ENCODE results near the gene NUDT8.

NUDT8 gene

GRCh38 chr11:67616431-67617242 is 13.1 kb downstream of the NUDT8 start:
- DNase-seq = no peak
- Histone ChIP-seq H3K4me1 (ENCODE audit: control insufficient read depth, insufficient read depth, low read length, poor library complexity, severe bottlenecking) (peaks cover 21% of the 10 kb centered on the region), H3K36me3 (ENCODE audit: control insufficient read depth, insufficient read depth, low read length) (peaks cover 9% of the 10 kb centered on the region), H3K27me3 (replicated peaks; ENCODE audit: control insufficient read depth, insufficient read depth, low read length, poor library complexity, severe bottlenecking) (no peaks in the 10 kb centered on the region), H3K4me3 (ENCODE audit: insufficient read depth, low read depth, low read length, poor library complexity, severe bottlenecking) (no peak overlapping the region), H3K9me3 (ENCODE audit: control insufficient read depth, low read length) (no peaks in the 10 kb centered on the region), H3K27ac (ENCODE audit: insufficient read depth, low read length, poor library complexity, severe bottlenecking) (no peak overlapping the region)

DNA sequence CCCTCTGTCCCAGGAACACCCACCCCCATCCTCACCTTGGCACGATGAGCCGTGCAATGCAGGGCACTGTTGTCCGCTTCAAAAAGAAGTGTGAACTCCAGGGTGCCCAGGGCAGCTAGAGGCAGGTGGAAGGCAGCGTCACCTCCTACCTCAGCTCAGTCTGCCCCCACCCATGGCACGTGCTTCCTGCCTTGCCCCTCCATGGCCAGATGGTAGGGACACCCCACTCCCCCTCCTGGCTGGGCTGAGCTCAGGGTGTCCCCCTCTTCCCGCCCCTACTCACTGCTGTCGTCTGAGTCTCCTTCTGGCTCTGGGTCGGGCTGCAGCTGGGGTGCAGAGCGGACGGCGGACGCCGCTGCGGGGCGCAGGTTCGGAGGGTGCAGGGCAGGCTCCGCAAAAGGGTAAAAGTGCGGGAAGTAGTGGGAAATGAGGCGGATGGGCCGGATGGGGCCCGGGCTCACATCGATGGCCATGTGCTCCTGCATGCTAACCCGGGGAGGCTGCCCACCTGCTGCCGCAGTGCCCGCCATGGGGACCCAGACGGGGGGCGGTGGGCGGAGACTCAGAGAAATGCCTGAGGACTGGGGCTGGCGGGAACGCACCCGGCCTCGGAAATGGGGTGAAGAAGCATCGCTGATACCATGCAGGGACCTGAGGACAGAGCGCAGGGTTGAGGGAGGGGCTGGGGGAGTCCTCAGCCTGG is 13.9 kb downstream of the NUDT8 start:
- Histone ChIP-seq H3K27ac (ENCODE audit: insufficient read depth, low read length, poor library complexity, severe bottlenecking) (peak overlapping the region; percentile 90), H3K4me1 (ENCODE audit: control insufficient read depth, insufficient read depth, low read length, poor library complexity, severe bottlenecking) (peaks cover 21% of the 10 kb centered on the region), H3K9me3 (ENCODE audit: control insufficient read depth, low read length) (no peaks in the 10 kb centered on the region), H3K27me3 (replicated peaks; ENCODE audit: control insufficient read depth, insufficient read depth, low read length, poor library complexity, severe bottlenecking) (no peaks in the 10 kb centered on the region), H3K36me3 (ENCODE audit: control insufficient read depth, insufficient read depth, low read length) (peaks cover 16% of the 10 kb centered on the region), H3K4me3 (ENCODE audit: insufficient read depth, low read depth, low read length, poor library complexity, severe bottlenecking) (no peak overlapping the region)
- no peak for DNase-seq

DNA sequence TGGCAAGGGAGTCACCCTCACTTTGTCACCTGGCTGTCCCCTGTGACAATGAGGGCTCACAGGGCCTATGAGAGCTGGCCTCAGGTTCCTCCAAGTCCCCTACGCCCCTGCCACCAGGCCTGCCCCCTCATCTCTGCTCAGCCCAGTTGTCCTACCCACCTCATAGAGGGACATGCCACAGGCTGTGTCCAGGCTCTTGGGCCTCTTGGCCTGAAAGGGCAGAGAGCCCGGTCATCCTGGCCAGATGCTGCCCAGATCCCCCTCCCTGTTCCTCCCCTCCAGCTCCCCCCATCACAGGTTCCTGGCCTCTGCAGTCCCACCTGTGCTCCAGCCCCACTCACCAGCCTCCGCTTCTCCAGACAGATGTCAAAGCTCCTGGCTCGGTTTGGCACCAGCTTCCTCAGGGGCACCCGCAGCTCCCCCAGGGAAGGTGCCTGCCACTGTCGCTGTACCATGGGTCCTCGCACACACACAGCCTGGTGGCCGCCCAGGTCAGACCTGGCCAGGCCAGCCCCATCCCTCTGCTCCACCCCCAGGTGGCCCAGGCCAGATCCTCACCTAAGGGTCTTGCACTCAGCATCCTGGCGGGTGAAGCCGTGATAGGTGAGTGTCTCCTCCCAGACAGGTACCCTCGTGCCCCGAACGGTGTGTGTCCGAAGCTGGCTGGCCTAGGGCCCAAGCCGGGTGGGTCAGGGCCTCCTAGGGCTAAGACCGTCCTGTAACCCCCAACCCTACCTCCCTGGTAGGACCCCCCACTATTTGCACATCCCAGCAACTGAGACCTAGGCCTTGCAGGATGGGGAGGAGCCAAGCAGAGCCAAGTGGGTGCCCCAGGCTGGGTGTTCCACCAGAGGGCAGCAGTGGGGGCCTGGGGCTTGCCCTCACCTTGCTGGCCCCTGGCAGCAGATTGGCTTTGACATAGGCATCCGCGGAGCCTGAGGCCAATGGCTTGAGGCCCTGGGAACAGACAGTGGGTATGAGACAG is 14.7 kb downstream of the NUDT8 start:
- peaks cover 21% of the 10 kb centered on the region for H3K4me1 ChIP-seq (ENCODE audit: control insufficient read depth, insufficient read depth, low read length, poor library complexity, severe bottlenecking)
- H3K9me3 ChIP-seq (ENCODE audit: control insufficient read depth, low read length) = no peaks in the 10 kb centered on the region
- peaks cover 25% of the 10 kb centered on the region for H3K36me3 ChIP-seq (ENCODE audit: control insufficient read depth, insufficient read depth, low read length)
- DNase-seq = no peak
- peak overlapping the region; percentile 90 for H3K27ac ChIP-seq (ENCODE audit: insufficient read depth, low read length, poor library complexity, severe bottlenecking)
- H3K27me3 ChIP-seq (replicated peaks; ENCODE audit: control insufficient read depth, insufficient read depth, low read length, poor library complexity, severe bottlenecking) = no peaks in the 10 kb centered on the region
- peak overlapping the region; percentile 36 for H3K4me3 ChIP-seq (ENCODE audit: insufficient read depth, low read depth, low read length, poor library complexity, severe bottlenecking)

GRCh38 chr11:67613960-67614715 is 15.6 kb downstream of the NUDT8 start:
- peak; percentile 74 to 78 (median 75) for DNase-seq
- Histone ChIP-seq H3K4me3 (ENCODE audit: insufficient read depth, low read depth, low read length, poor library complexity, severe bottlenecking) (peak overlapping the region; percentile 36), H3K27me3 (replicated peaks; ENCODE audit: control insufficient read depth, insufficient read depth, low read length, poor library complexity, severe bottlenecking) (no peaks in the 10 kb centered on the region), H3K4me1 (ENCODE audit: control insufficient read depth, insufficient read depth, low read length, poor library complexity, severe bottlenecking) (peaks cover 21% of the 10 kb centered on the region), H3K27ac (ENCODE audit: insufficient read depth, low read length, poor library complexity, severe bottlenecking) (peak overlapping the region; percentile 90), H3K36me3 (ENCODE audit: control insufficient read depth, insufficient read depth, low read length) (peaks cover 32% of the 10 kb centered on the region), H3K9me3 (ENCODE audit: control insufficient read depth, low read length) (no peaks in the 10 kb centered on the region)

GRCh38 chr11:67613313-67613959 is 16.3 kb downstream of the NUDT8 start:
- no peaks in the 10 kb centered on the region for H3K27me3 ChIP-seq (replicated peaks; ENCODE audit: control insufficient read depth, insufficient read depth, low read length, poor library complexity, severe bottlenecking)
- peaks cover 21% of the 10 kb centered on the region for H3K4me1 ChIP-seq (ENCODE audit: control insufficient read depth, insufficient read depth, low read length, poor library complexity, severe bottlenecking)
- no peak for DNase-seq
- H3K27ac ChIP-seq (ENCODE audit: insufficient read depth, low read length, poor library complexity, severe bottlenecking) = peak overlapping the region; percentile 90
- H3K4me3 ChIP-seq (ENCODE audit: insufficient read depth, low read depth, low read length, poor library complexity, severe bottlenecking) = peak overlapping the region; percentile 36
- H3K36me3 ChIP-seq (ENCODE audit: control insufficient read depth, insufficient read depth, low read length) = peaks cover 39% of the 10 kb centered on the region
- H3K9me3 ChIP-seq (ENCODE audit: control insufficient read depth, low read length) = no peaks in the 10 kb centered on the region

DNA sequence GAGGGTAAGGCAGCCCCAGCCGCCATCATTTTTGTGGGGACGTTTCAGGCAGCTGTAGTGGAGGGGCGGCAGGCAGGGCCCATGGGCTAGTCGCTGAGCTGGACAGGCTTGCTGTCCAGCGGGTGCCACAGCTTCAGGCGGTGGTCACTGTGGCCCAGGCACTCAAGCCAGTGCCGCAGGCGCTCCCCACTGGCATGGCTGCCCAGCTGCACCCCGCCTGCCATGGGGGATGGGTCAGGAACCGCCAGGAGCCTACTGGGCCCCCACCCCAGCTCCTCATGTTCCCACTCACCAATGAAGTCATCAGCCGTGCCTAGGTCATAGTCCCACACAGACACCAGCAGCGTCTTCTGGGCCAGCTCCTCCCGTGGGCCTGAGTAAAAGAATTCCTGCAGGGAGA is 17.0 kb downstream of the NUDT8 start:
- Histone ChIP-seq H3K27ac (ENCODE audit: insufficient read depth, low read length, poor library complexity, severe bottlenecking) (peak overlapping the region; percentile 90), H3K4me3 (ENCODE audit: insufficient read depth, low read depth, low read length, poor library complexity, severe bottlenecking) (no peak overlapping the region), H3K9me3 (ENCODE audit: control insufficient read depth, low read length) (no peaks in the 10 kb centered on the region), H3K4me1 (ENCODE audit: control insufficient read depth, insufficient read depth, low read length, poor library complexity, severe bottlenecking) (peaks cover 23% of the 10 kb centered on the region), H3K27me3 (replicated peaks; ENCODE audit: control insufficient read depth, insufficient read depth, low read length, poor library complexity, severe bottlenecking) (no peaks in the 10 kb centered on the region), H3K36me3 (ENCODE audit: control insufficient read depth, insufficient read depth, low read length) (peaks cover 41% of the 10 kb centered on the region)
- no peak for DNase-seq

DNA sequence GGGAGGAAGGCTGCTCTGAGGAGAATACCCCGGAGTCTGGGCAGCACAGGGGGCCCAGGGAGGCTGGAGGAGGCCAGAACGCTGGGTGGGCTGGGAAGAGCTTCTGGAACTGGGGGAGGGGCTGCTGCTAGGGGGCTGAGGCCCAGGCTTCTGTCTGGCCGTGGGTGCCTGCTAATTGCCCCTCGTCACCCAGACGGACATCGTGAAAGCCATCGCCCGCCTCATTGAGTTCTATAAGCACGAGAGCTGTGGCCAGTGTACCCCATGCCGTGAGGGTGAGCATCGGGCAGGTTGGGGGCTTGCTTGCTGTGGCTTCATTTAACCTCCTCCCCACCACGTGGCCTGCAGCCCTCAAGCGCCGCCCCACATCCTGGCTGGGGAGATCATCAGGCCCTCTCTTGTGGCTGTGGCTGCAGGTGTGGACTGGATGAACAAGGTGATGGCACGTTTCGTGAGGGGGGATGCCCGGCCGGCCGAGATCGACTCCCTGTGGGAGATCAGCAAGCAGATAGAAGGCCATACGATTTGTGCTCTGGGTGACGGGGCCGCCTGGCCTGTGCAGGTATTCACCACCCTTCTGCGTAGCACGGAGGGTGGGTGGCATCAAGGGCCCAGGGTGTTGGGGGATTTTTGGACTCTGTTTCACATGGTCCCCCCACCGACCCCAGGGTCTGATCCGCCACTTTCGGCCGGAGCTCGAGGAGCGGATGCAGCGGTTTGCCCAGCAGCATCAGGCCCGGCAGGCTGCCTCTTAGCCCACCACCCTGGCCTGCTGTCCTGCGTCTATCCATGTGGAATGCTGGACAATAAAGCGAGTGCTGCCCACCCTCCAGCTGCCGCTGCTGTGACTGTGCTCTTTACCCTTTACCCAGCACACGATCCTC is 17.8 kb downstream of the NUDT8 start:
- Histone ChIP-seq H3K27ac (ENCODE audit: insufficient read depth, low read length, poor library complexity, severe bottlenecking) (no peak overlapping the region), H3K4me1 (ENCODE audit: control insufficient read depth, insufficient read depth, low read length, poor library complexity, severe bottlenecking) (peaks cover 31% of the 10 kb centered on the region)

GRCh38 chr11:67611165-67611564 is 18.6 kb downstream of the NUDT8 start:
- Histone ChIP-seq H3K4me3 (ENCODE audit: insufficient read depth, low read depth, low read length, poor library complexity, severe bottlenecking) (no peak overlapping the region), H3K27ac (ENCODE audit: insufficient read depth, low read length, poor library complexity, severe bottlenecking) (no peak overlapping the region), H3K27me3 (replicated peaks; ENCODE audit: control insufficient read depth, insufficient read depth, low read length, poor library complexity, severe bottlenecking) (no peaks in the 10 kb centered on the region), H3K9me3 (ENCODE audit: control insufficient read depth, low read length) (no peaks in the 10 kb centered on the region), H3K36me3 (ENCODE audit: control insufficient read depth, insufficient read depth, low read length) (peaks cover 41% of the 10 kb centered on the region), H3K4me1 (ENCODE audit: control insufficient read depth, insufficient read depth, low read length, poor library complexity, severe bottlenecking) (peaks cover 36% of the 10 kb centered on the region)
- DNase-seq = no peak

More for the DNA sequence above, 17.8 kb downstream of the NUDT8 start:
- Histone ChIP-seq H3K4me3 (ENCODE audit: insufficient read depth, low read depth, low read length, poor library complexity, severe bottlenecking) (no peak overlapping the region), H3K9me3 (ENCODE audit: control insufficient read depth, low read length) (no peaks in the 10 kb centered on the region), H3K36me3 (ENCODE audit: control insufficient read depth, insufficient read depth, low read length) (peaks cover 41% of the 10 kb centered on the region), H3K27me3 (replicated peaks; ENCODE audit: control insufficient read depth, insufficient read depth, low read length, poor library complexity, severe bottlenecking) (no peaks in the 10 kb centered on the region)
- no peak for DNase-seq

Data from effector memory CD4-positive, alpha-beta T cell (primary cell).